Uterus (tissue), 2 donors: ENCODE results near the gene THEMIS2.

Source experiments
- POLR2A ChIP-seq, 2 donors: fragments of 450-650 bp; IDR thresholded peaks; one replicate each; pipeline ENCODE4 v1.6.1; 2016; ENCODE audit warnings: antibody characterized with exemption in 2 of 2, mild to moderate bottlenecking in 1 of 2, moderate library complexity in 1 of 2
- TF ChIP-seq, protein P1 (sequence below), 4 experiments: fragments of 200-600 bp in 2 of 4; fragments of 450-650 bp in 2 of 4; sonication (generic) in 2 of 4; IDR thresholded peaks; one replicate each; pipeline ENCODE4 v1.5.1; 2016 to 2019; ENCODE audit warnings: antibody characterized with exemption in 4 of 4, mild to moderate bottlenecking in 2 of 4, moderate library complexity in 1 of 4

GRCh38 chr1:27868932-27869718 lies 3.2 kb upstream of the THEMIS2 start:
- TF ChIP-seq, protein P1, sequence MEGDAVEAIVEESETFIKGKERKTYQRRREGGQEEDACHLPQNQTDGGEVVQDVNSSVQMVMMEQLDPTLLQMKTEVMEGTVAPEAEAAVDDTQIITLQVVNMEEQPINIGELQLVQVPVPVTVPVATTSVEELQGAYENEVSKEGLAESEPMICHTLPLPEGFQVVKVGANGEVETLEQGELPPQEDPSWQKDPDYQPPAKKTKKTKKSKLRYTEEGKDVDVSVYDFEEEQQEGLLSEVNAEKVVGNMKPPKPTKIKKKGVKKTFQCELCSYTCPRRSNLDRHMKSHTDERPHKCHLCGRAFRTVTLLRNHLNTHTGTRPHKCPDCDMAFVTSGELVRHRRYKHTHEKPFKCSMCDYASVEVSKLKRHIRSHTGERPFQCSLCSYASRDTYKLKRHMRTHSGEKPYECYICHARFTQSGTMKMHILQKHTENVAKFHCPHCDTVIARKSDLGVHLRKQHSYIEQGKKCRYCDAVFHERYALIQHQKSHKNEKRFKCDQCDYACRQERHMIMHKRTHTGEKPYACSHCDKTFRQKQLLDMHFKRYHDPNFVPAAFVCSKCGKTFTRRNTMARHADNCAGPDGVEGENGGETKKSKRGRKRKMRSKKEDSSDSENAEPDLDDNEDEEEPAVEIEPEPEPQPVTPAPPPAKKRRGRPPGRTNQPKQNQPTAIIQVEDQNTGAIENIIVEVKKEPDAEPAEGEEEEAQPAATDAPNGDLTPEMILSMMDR (IDR thresholded peaks at IDR 0.05), result no peak
- no peak for TF ChIP-seq POLR2A (IDR thresholded peaks at IDR 0.05)
